Esophagus muscularis mucosa (tissue), 4 donors: Measurements from ENCODE around the gene POLN. TPM values are rescaled to one million over a fixed set of nuclear protein-coding genes. Genes with fewer than 3 reads are reported as not detected.

Experiments used
- DNase-seq: peaks from one replicate; pipeline ENCODE4 v3.0.0-alpha.2; 2017; ENCODE audit errors: extremely low spot score
- H3K27ac ChIP-seq, 4 donors: fragments of 200-600 bp; sonication (generic); replicated peaks in 1 of 4; 1 replicate in 3 of 4; 2 replicates in 1 of 4; pipeline ENCODE4 v1.5.1; 2016 to 2019; ENCODE audit warnings: mild to moderate bottlenecking in 1 of 4
- H3K27me3 ChIP-seq, 4 donors: fragments of 200-600 bp; sonication (generic); one replicate each; pipeline versions ENCODE4 v1.5.1 to v1.6.0; 2016 to 2019
- H3K36me3 ChIP-seq, 4 donors: fragments of 200-600 bp; sonication (generic); one replicate each; pipeline ENCODE4 v1.5.1; 2016 to 2019
- H3K4me1 ChIP-seq, 4 donors: fragments of 200-600 bp; sonication (generic); one replicate each; pipeline ENCODE4 v1.5.1; 2016 to 2019
- H3K4me3 ChIP-seq, 4 donors: fragments of 200-600 bp; sonication (generic); 1 replicate in 2 of 4; 2 replicates in 2 of 4; pipeline ENCODE4 v1.5.1; 2016 to 2019; ENCODE audit warnings: mild to moderate bottlenecking in 4 of 4, moderate library complexity in 1 of 4
- H3K9me3 ChIP-seq, 4 donors: fragments of 200-600 bp; sonication (generic); 1 replicate in 3 of 4; 2 replicates in 1 of 4; pipeline ENCODE4 v1.5.1; 2016 to 2019
- EP300 ChIP-seq: sonication (generic); formaldehyde crosslinking; IDR thresholded peaks from one replicate; pipeline ENCODE4 v1.6.1; 2017; ENCODE audit warnings: antibody characterized with exemption
- POLR2A ChIP-seq: fragments of 450-650 bp; IDR thresholded peaks from one replicate; pipeline ENCODE4 v1.6.1; 2017; ENCODE audit warnings: antibody characterized with exemption, moderate library complexity, mild to moderate bottlenecking, low read depth
- POLR2AphosphoS5 ChIP-seq, 2 donors: sonication (generic); formaldehyde crosslinking; IDR thresholded peaks; one replicate each; pipeline ENCODE4 v1.6.1; 2017; ENCODE audit warnings: antibody characterized with exemption in 2 of 2
- WGBS: methylation state at CpG from one replicate; pipeline ENCODE4 v1.1.5; 2018; 5-methylcytosine and 5-hydroxymethylcytosine counted together
- intact Hi-C: fragments of 100-400 bp; cut with DNase I; formaldehyde crosslinking; loops from one replicate; pipeline ENCODE4 v1.15.1; 2023
- total RNA-seq, 4 donors: library from RNA; depleted of rRNA; stranded (reverse); fragments of >200 nt; gene quantifications; one replicate each; pipeline versions ENCODE4 v1.1.0 to v1.2.1, GENCODE V29; 2016
- TF ChIP-seq, protein P1 (sequence below), 3 experiments: fragments of 200-600 bp in 2 of 3; fragments of 450-650 bp in 1 of 3; sonication (generic) in 2 of 3; IDR thresholded peaks; one replicate each; pipeline ENCODE4 v1.5.1; 2017 to 2019; ENCODE audit warnings: antibody characterized with exemption in 3 of 3, mild to moderate bottlenecking in 2 of 3, moderate library complexity in 1 of 3

The POLN gene
- total RNA-seq, 4 donors from 2014 or later, result 1.2 to 3.3 (median 2.7) TPM

DNA sequence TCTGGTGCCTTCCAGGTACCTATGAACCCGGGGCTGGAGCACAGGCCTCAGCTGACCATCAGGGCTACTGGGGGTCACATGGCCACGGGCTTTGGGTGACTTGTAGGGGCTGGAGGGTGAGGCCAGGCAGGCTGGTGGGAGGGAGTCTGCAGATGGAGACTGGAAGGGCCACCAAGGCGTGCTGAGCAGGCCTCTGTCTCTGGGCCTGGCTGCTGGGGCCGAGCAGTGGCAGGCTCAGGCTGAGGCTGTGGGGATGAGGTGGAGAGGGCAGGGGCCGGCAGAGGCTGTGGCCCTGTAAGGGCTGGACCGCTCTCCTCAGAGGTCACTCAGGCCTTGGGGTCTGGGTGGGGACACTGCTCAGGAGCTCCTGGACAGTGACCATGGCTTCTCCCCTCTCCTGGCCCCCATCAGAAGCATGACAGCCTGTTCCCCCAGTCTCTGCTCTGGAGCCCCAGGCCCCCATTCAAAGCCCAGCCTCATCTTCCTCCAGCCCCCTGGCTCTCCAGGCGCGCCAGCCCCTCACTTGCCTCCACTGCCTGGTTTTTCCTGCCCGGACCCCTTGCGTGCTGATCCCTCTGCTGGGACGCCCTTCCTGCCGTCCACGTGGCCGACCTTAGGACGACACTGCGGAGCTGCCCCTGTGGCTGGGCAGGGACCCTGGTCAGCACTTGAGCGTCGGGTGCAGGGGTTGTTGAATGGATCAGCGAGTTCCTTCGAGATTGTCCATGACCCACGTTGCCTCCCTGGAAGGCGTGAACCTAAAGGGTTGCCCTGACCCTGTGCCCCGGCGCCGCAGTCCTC lies 193.9 kb downstream of the POLN start:
- Histone ChIP-seq H3K4me3 (no peak overlapping the region), H3K36me3 (no peaks in the 10 kb centered on the region), H3K9me3 (no peaks in the 10 kb centered on the region), H3K27me3 (peaks cover 0 to 85% (median 7%) of the 10 kb centered on the region in 4 donors), H3K4me1 (peaks cover 0 to 7% (median 2%) of the 10 kb centered on the region in 4 donors), H3K27ac (no peak overlapping the region)
- intact Hi-C loops, result no loop called here
- WGBS, result 83% methylated on average over 19 of the region's 25 CpGs
- no peak for TF ChIP-seq POLR2A
- TF ChIP-seq EP300, result no peak
- TF ChIP-seq, protein P1, sequence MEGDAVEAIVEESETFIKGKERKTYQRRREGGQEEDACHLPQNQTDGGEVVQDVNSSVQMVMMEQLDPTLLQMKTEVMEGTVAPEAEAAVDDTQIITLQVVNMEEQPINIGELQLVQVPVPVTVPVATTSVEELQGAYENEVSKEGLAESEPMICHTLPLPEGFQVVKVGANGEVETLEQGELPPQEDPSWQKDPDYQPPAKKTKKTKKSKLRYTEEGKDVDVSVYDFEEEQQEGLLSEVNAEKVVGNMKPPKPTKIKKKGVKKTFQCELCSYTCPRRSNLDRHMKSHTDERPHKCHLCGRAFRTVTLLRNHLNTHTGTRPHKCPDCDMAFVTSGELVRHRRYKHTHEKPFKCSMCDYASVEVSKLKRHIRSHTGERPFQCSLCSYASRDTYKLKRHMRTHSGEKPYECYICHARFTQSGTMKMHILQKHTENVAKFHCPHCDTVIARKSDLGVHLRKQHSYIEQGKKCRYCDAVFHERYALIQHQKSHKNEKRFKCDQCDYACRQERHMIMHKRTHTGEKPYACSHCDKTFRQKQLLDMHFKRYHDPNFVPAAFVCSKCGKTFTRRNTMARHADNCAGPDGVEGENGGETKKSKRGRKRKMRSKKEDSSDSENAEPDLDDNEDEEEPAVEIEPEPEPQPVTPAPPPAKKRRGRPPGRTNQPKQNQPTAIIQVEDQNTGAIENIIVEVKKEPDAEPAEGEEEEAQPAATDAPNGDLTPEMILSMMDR (IDR thresholded peaks at IDR 0.05), result no peak
- TF ChIP-seq POLR2AphosphoS5 (IDR thresholded peaks at IDR 0.05), result no peak
- DNase-seq, result no peak

DNA sequence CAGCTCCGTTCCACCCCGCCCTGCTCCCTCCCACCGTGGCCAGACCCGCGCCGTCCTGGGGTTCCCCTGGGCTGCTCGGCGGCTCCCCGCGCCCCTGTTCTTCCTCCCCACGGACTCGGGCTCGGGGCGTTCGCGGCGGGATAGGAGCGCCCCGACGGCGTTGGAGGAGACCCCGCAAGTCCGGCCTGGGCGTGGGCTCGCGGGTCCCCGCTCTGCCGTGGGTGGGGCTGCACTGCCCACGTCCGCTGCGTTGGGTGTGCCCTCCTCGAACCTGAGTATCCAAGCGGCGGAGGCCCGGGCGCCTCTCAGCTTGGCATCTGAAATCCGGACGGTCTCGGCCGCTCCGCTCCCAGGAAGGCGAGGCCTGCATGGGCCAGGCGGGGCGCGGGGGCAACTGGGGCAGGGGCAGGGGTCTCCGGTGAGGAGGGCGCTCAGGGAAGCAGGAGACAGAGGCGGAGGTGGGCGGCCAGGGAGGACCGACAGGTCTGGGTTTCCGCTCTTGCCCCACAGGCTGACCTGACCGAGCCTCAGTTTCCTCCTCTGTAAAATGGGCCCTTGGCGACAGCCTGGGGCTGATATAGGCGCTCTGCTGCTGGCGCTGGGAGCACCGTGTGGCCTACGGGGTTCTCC lies 194.8 kb downstream of the POLN start:
- no peak overlapping the region for H3K27ac ChIP-seq
- 84% methylated on average over 7 of the region's 57 CpGs for WGBS
- H3K4me3 ChIP-seq, result no peak overlapping the region
- peaks cover 0 to 86% (median 11%) of the 10 kb centered on the region in 4 donors for H3K27me3 ChIP-seq
- intact Hi-C loops, result no loop called here
- H3K4me1 ChIP-seq, result peaks cover 0 to 14% (median 9%) of the 10 kb centered on the region in 4 donors
- no peaks in the 10 kb centered on the region for H3K36me3 ChIP-seq
- no peak for DNase-seq
- no peaks in the 10 kb centered on the region for H3K9me3 ChIP-seq
- TF ChIP-seq EP300 (no peak), POLR2A (no peak), POLR2AphosphoS5 (IDR thresholded peaks at IDR 0.05) (no peak)
- TF ChIP-seq, protein P1 (IDR thresholded peaks at IDR 0.05), result no peak

- Histone ChIP-seq H3K27ac (no peak overlapping the region), H3K4me1 (peaks cover 4 to 23% (median 18%) of the 10 kb centered on the region in 4 donors), H3K9me3 (no peaks in the 10 kb centered on the region), H3K27me3 (peaks cover under 1 to 86% (median 15%) of the 10 kb centered on the region in 4 donors), H3K36me3 (no peaks in the 10 kb centered on the region), H3K4me3 (no peak overlapping the region)
- WGBS, result 77% methylated on average over 15 of the region's 28 CpGs
- no peak for TF ChIP-seq POLR2AphosphoS5 (IDR thresholded peaks at IDR 0.05)
- TF ChIP-seq EP300, result no peak
- no peak for TF ChIP-seq POLR2A
- TF ChIP-seq, protein P1 (IDR thresholded peaks at IDR 0.05), result no peak
- intact Hi-C loops, result no loop called here
- DNase-seq, result no peak
Observed at GRCh38 chr4:2046031-2046961, 195.6 kb downstream of the POLN start.

- 81% methylated on average over 11 of the region's 11 CpGs for WGBS
- intact Hi-C loops, result no loop called here
- TF ChIP-seq EP300 (no peak), POLR2A (no peak), POLR2AphosphoS5 (IDR thresholded peaks at IDR 0.05) (no peak)
- TF ChIP-seq, protein P1 (IDR thresholded peaks at IDR 0.05), result no peak
- no peak overlapping the region for H3K4me3 ChIP-seq
- peaks cover 12 to 31% (median 25%) of the 10 kb centered on the region in 4 donors for H3K4me1 ChIP-seq
- H3K9me3 ChIP-seq, result no peaks in the 10 kb centered on the region
- no peak overlapping the region for H3K27ac ChIP-seq
- H3K36me3 ChIP-seq, result no peaks in the 10 kb centered on the region
- DNase-seq, result no peak
- H3K27me3 ChIP-seq, result peaks cover 4 to 86% (median 22%) of the 10 kb centered on the region in 4 donors
Observed at GRCh38 chr4:2045518-2045951, 196.4 kb downstream of the POLN start.
